IMR-90 (cell line): ENCODE measurements around the gene TMEM140. TPM values are rescaled to one million over a fixed set of nuclear protein-coding genes. Genes with fewer than 3 reads are reported as not detected.

ENCODE experiments used
- ATAC-seq: fragments of 200-7000 bp; cut with Tn5 transposase; 2 replicates; pipeline ENCODE4 v1.9.1; 2020; ENCODE audit warnings: low read depth, mild to moderate bottlenecking, moderate library complexity
- BruUV-seq: library from RNA; stranded (reverse); fragments of 400-500 nt; replicated peaks from 2 replicates; lab custom pipeline; 2021; lab: Mats Ljungman, UMichigan
- CTCF ChIA-PET: fragments of 300-600 bp; formaldehyde crosslinking; extraction: SDS; loops from one replicate; lab custom pipeline; 2021; ENCODE audit warnings: antibody characterized with exemption; lab: Yijun Ruan, JAX
- POLR2A ChIA-PET: fragments of 300-600 bp; sonication (Branson Sonifier 250); formaldehyde crosslinking; loops from one replicate; lab custom pipeline; 2022; ENCODE audit warnings: antibody characterized with exemption; ENCODE audit not compliant: unreplicated experiment; lab: Charles Lee
- DNase-seq: peaks from one replicate; pipeline ENCODE4 v3.0.0; 2013
- H2AFZ ChIP-seq: replicated peaks from 2 replicates; pipeline ENCODE3; 2013; ENCODE audit warnings: low read length, mild to moderate bottlenecking; ENCODE audit not compliant: poor library complexity
- H2AK5ac ChIP-seq: 2 replicates; pipeline ENCODE4 v1.6.1; 2013; ENCODE audit warnings: low read depth, low read length, inconsistent platforms
- H2AK9ac ChIP-seq: replicated peaks from 2 replicates; pipeline ENCODE3; 2013; ENCODE audit warnings: mild to moderate bottlenecking, low read depth, low read length, moderate library complexity; ENCODE audit not compliant: poor library complexity
- H2BK120ac ChIP-seq: 2 replicates; pipeline ENCODE4 v1.6.1; 2013; ENCODE audit warnings: low read depth, low read length, inconsistent platforms
- H2BK15ac ChIP-seq: 3 replicates; pipeline ENCODE4 v1.6.1; 2013; ENCODE audit warnings: low read depth, low read length, inconsistent platforms
- H2BK20ac ChIP-seq: 2 replicates; pipeline ENCODE4 v1.6.1; 2013; ENCODE audit warnings: low read depth, mild to moderate bottlenecking, inconsistent platforms, low read length, moderate library complexity
- H2BK5ac ChIP-seq: 2 replicates; pipeline ENCODE4 v1.6.1; 2013; ENCODE audit warnings: mild to moderate bottlenecking, low read depth, low read length, inconsistent platforms; ENCODE audit not compliant: poor library complexity, severe bottlenecking
- H3K14ac ChIP-seq: replicated peaks from 2 replicates; pipeline ENCODE4 v1.6.1; 2013; ENCODE audit warnings: low read depth, low read length, inconsistent platforms
- H3K18ac ChIP-seq: 2 replicates; pipeline ENCODE4 v1.6.1; 2013; ENCODE audit warnings: low read depth, low read length, control low read depth
- H3K23ac ChIP-seq: 2 replicates; pipeline ENCODE4 v1.6.1; 2013; ENCODE audit warnings: low read depth, low read length, inconsistent platforms
- H3K27ac ChIP-seq: 2 replicates; pipeline ENCODE4 v1.5.1; 2013; ENCODE audit warnings: mild to moderate bottlenecking, control low read depth, low read length; ENCODE audit not compliant: insufficient read depth
- H3K27me3 ChIP-seq: 2 replicates; pipeline ENCODE4 v1.6.1; 2013; ENCODE audit warnings: low read length; ENCODE audit not compliant: control insufficient read depth, insufficient read depth
- H3K36me3 ChIP-seq: 2 replicates; pipeline ENCODE4 v1.6.1; 2013; ENCODE audit warnings: low read length, mixed read lengths; ENCODE audit not compliant: control insufficient read depth, insufficient read depth
- H3K4ac ChIP-seq: 2 replicates; pipeline ENCODE4 v1.6.1; 2013; ENCODE audit warnings: low read depth, low read length, inconsistent platforms
- H3K4me1 ChIP-seq: 2 replicates; pipeline ENCODE4 v1.6.1; 2013; ENCODE audit warnings: low read length, mixed read lengths; ENCODE audit not compliant: control insufficient read depth, insufficient read depth
- H3K4me2 ChIP-seq: 2 replicates; pipeline ENCODE4 v1.6.1; 2013; ENCODE audit warnings: low read depth, mild to moderate bottlenecking, control low read depth, low read length, moderate library complexity
- H3K4me3 ChIP-seq: 2 replicates; pipeline ENCODE4 v1.5.1; 2013; ENCODE audit warnings: low read depth, mild to moderate bottlenecking, control low read depth, low read length, moderate library complexity; ENCODE audit not compliant: insufficient read depth
- H3K56ac ChIP-seq: 2 replicates; pipeline ENCODE4 v1.6.1; 2013; ENCODE audit warnings: low read length, inconsistent platforms; ENCODE audit not compliant: insufficient read depth; ENCODE audit errors: extremely low read depth
- H3K79me1 ChIP-seq, 2 experiments: 2 replicates each; pipeline ENCODE4 v1.6.1; 2013; ENCODE audit warnings: low read length in 2 of 2, inconsistent platforms in 1 of 2, low read depth in 1 of 2
- H3K9ac ChIP-seq: 2 replicates; pipeline ENCODE4 v1.6.1; 2013; ENCODE audit warnings: low read depth, low read length, control low read depth
- H3K9me1 ChIP-seq: 2 replicates; pipeline ENCODE4 v1.6.1; 2013; ENCODE audit warnings: low read length, inconsistent platforms; ENCODE audit not compliant: insufficient read depth
- H3K9me3 ChIP-seq: 2 replicates; pipeline ENCODE4 v1.6.1; 2013; ENCODE audit warnings: low read length; ENCODE audit not compliant: control insufficient read depth, insufficient read depth
- H4K20me1 ChIP-seq: 2 replicates; pipeline ENCODE4 v1.6.1; 2013; ENCODE audit warnings: low read length, inconsistent platforms; ENCODE audit not compliant: insufficient read depth
- H4K5ac ChIP-seq: 2 replicates; pipeline ENCODE4 v1.6.1; 2013; ENCODE audit warnings: mild to moderate bottlenecking, low read depth, low read length, control low read depth
- H4K8ac ChIP-seq, 2 experiments: 2 replicates each; pipeline ENCODE4 v1.6.1; 2013; ENCODE audit warnings: low read depth in 2 of 2, low read length in 2 of 2, control low read depth in 1 of 2, inconsistent platforms in 1 of 2
- H4K91ac ChIP-seq: 2 replicates; pipeline ENCODE4 v1.6.1; 2013; ENCODE audit warnings: low read depth, low read length, inconsistent platforms; ENCODE audit not compliant: insufficient read depth
- MAFK ChIP-seq: IDR thresholded peaks from 2 replicates; pipeline ENCODE4 v1.6.1; 2012; ENCODE audit warnings: low read depth, low read length, improper control_type of control experiment
- NFE2L2 ChIP-seq: fragments of 150-350 bp; IDR thresholded peaks from 2 replicates; pipeline ENCODE4 v1.6.1; 2016; ENCODE audit warnings: low read depth, mild to moderate bottlenecking, low read length
- POLR2A ChIP-seq: IDR thresholded peaks from 2 replicates; pipeline ENCODE4 v1.6.1; 2012; ENCODE audit warnings: mild to moderate bottlenecking, low read depth, low read length
- RAD21 ChIP-seq: IDR thresholded peaks from 2 replicates; pipeline ENCODE4 v1.6.1; 2012; ENCODE audit warnings: low read length, improper control_type of control experiment
- RFX5 ChIP-seq: IDR thresholded peaks from 2 replicates; pipeline ENCODE4 v1.8.0; 2012; ENCODE audit warnings: low read depth, mild to moderate bottlenecking, low read length, moderate library complexity
- SMC3 ChIP-seq: fragments of 150-350 bp; IDR thresholded peaks from 2 replicates; pipeline ENCODE4 v1.6.1; 2016; ENCODE audit warnings: low read depth, mild to moderate bottlenecking, antibody characterized with exemption, low read length, moderate library complexity
- WGBS, 2 experiments: methylation state at CpG; one replicate each; pipeline versions ENCODE4 v1.1.5 to v1.1.7; 2013; ENCODE audit warnings: missing lambda C conversion rate in 2 of 2; ENCODE audit not compliant: insufficient read length in 1 of 2; ENCODE audit errors: extremely low coverage in 2 of 2; 5-methylcytosine and 5-hydroxymethylcytosine counted together
- dilution Hi-C: fragments of 300-500 bp; cut with HindIII; formaldehyde crosslinking; loops from one replicate; pipeline ENCODE4 v1.14.3; 2018; ENCODE audit warnings: low sequenced_read_pairs; ENCODE audit not compliant: unreplicated experiment
- in situ Hi-C: fragments of 300-500 bp; cut with MboI; formaldehyde crosslinking; loops from 3 replicates; pipeline ENCODE4 v1.14.3; 2019; ENCODE audit warnings: low sequenced_read_pairs, inconsistent platforms, mixed read lengths
- intact Hi-C: fragments of 100-400 bp; cut with micrococcal nuclease; formaldehyde crosslinking; loops from 2 replicates; pipeline ENCODE4 v1.10.0; 2022
- polyA plus RNA-seq, 3 experiments: library from polyadenylated mRNA; depleted of rRNA; stranded (reverse); fragments of >200 nt; gene quantifications; 2 replicates each; pipeline ENCODE4 v1.2.3, GENCODE V29; 2012; ENCODE audit warnings: low replicate concordance in 1 of 3
- total RNA-seq: library from RNA; depleted of rRNA; stranded (reverse); fragments of >200 nt; gene quantifications from 2 replicates; pipeline ENCODE4 v1.2.3, GENCODE V29; 2012

TMEM140 gene
- total and polyA plus RNA-seq, 2 of the 4 experiments (the other 2 are of a cell fraction) = 0.24 to 0.72 TPM

DNA sequence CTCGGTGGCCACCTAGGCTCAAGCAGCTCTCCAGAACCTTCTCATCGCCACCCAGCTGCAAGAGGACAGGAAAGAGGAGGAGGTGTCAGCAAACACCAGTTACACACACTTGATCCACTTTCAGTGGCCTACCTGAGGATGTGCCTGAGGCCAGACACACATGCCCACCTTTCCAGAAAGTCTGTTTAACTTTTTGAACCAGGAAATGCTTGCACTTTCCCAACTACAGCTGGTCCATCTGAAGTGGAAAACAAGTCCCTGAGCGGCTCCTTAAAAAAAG is 38.3 kb downstream of the TMEM140 start:
- intact Hi-C loops (no loop called here), dilution Hi-C loops (no loop called here)

More for the DNA sequence above, 38.3 kb downstream of the TMEM140 start:
- TF ChIP-seq SMC3 (no peak), MAFK (no peak), NFE2L2 (no peak), POLR2A (no peak), RAD21 (no peak), RFX5 (no peak)
- Histone ChIP-seq H3K4me1 (no peaks in the 10 kb centered on the region), H3K14ac (no peak overlapping the region), H3K56ac (no peak overlapping the region), H3K4me3 (no peak overlapping the region), H4K8ac (no peak overlapping the region), H2BK15ac (no peak overlapping the region), H4K20me1 (no peaks in the 10 kb centered on the region), H2AK9ac (peak overlapping the region; percentile 31), H3K4ac (no peak overlapping the region), H3K18ac (no peak overlapping the region), H4K91ac (no peak overlapping the region), H3K23ac (no peak overlapping the region), H2BK120ac (no peak overlapping the region), H3K36me3 (peaks cover 53% of the 10 kb centered on the region), H3K27ac (no peak overlapping the region), H3K9me3 (peaks cover 26% of the 10 kb centered on the region), H3K4me2 (no peak overlapping the region), H2AK5ac (no peak overlapping the region), H2AFZ (no peak overlapping the region), H3K27me3 (no peaks in the 10 kb centered on the region), H4K5ac (no peak overlapping the region), H2BK20ac (no peak overlapping the region), H3K9me1 (peaks cover 2% of the 10 kb centered on the region; the same call in 1 of the 2 replicates), H3K9ac (no peak overlapping the region), H3K79me1 (no peaks in the 10 kb centered on the region), H2BK5ac (no peak overlapping the region)
- BruUV-seq = no TSS peak
- no peak for ATAC-seq
- in situ Hi-C loops = no loop called here
- 100% methylated on average over 1 of the region's 3 CpGs; no CpG with 5 or more reads in 1 of the 2 experiments for WGBS, 2 experiments
- DNase-seq = no peak
- POLR2A ChIA-PET = no interaction called here
- CTCF ChIA-PET = no interaction called here
